ENCODE measurements around the gene PPP1R18. TPM values are rescaled to one million over a fixed set of nuclear protein-coding genes. Genes with fewer than 3 reads are reported as not detected.
A peak's percentile ranks its signal among the peaks of the same experiment; 100 is the strongest.
"Not testable (repeated sequence)": the region's sequence is repeated elsewhere in the genome, so short reads cannot be mapped to it uniquely, and the experiment has no call there.

Gene PPP1R18
- total RNA-seq, 1 donor from 2014 or later = 18.2 TPM

GRCh38 chr6:30722025-30722279 is 35.5 kb upstream of the PPP1R18 start:
- not testable (repeated sequence) for ATAC-seq; DNase-seq (ENCODE audit: missing footprints)
- intact Hi-C loops (cut with DNase I) = loop anchor here (1.0 to 10.0 kb wide), 3 partner anchors 43 to 237 kb away; partner anchors contain the start of genes GNL1, HLA-E and PRR3

GRCh38 chr6:30721198-30722024 is 35.0 kb upstream of the PPP1R18 start:
- DNase-seq (ENCODE audit: missing footprints) (peak; percentile 95), ATAC-seq (peak; percentile 78)
- intact Hi-C loops (cut with DNase I) = loop anchor here (1.0 to 10.0 kb wide), 5 partner anchors 21 to 237 kb away; partner anchors contain the start of genes FLOT1, GNL1, HLA-E and PRR3

DNA sequence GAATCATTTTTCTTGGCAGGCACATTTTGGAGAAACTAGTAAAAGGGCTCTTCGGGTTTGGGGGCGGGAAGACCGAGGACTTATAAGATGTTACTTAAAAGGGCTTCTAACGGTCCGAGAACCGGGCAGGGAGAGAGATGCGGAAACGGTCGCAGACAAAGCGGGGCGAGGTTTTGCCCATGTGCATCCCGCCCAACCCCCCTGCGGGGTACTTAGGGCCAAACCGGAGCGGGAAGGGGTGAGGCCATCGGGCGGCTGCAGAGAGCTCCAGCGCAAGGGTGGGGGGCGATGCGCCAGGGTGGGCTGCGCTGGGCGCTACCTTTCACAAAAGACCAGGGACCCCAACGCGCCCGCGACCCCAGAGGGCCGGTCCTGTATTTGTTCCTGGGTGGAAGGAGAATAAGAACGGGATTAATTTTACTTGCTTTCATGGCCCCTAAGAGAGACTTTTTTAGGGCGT is 34.3 kb upstream of the PPP1R18 start:
- intact Hi-C loops (cut with DNase I) = loop anchor here (1.0 to 10.0 kb wide), 5 partner anchors 22 to 236 kb away; partner anchors contain the start of genes FLOT1, GNL1, HLA-E and PPP1R18
- peak; percentile 11 for ATAC-seq

DNA sequence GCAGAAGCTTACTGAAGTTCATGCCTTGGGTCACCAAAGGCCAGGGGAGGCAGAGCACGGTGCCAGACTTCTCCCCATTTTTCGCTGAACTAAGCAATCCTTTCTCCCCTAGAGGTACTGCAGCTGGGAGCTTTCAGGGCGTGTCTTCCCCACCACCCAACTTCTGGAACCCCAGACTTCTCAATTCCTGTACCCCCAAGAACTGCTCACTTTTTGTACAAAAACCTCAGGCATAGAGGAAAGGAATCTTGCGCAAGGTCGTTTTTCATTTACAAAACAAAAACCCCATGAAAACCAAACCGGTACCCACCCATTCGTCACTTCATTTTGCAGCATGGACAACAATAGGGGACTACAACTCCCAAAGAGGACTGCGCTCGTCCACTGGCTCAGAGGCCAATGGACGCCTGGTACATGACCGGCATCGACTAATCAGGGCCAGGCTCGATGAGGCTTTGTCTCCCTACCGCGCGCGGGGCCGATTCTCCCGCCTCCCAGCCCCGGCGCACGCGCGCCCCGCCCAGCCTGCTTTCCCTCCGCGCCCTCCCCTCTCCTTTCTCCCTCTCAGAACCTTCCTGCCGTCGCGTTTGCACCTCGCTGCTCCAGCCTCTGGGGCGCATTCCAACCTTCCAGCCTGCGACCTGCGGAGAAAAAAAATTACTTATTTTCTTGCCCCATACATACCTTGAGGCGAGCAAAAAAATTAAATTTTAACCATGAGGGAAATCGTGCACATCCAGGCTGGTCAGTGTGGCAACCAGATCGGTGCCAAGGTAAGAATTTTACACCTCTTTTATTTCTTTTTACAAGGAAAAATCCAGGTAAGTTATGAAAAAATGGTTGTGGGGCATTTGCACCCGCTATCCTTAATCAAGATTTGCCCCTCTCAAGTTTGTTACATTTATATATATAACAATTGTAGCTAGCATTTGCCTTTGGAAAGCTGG is 33.6 kb upstream of the PPP1R18 start, which contains the start of gene TUBB:
Gene TUBB, plus strand, starts transcription at position 562 of the 947 bp plus-strand sequence. Its CDS starts 155 bp downstream, at position 717.
- DNase-seq (ENCODE audit: missing footprints) (peak; percentile 98), ATAC-seq (peak; percentile 80)
- intact Hi-C loops (cut with DNase I) = loop anchor here (1.0 to 10.0 kb wide), 6 partner anchors 23 to 235 kb away; partner anchors contain the start of genes FLOT1, GNL1, HLA-E and PPP1R18

More for the DNA sequence above, 34.3 kb upstream of the PPP1R18 start:
- peak; percentile 79 for DNase-seq (ENCODE audit: missing footprints)

DNA sequence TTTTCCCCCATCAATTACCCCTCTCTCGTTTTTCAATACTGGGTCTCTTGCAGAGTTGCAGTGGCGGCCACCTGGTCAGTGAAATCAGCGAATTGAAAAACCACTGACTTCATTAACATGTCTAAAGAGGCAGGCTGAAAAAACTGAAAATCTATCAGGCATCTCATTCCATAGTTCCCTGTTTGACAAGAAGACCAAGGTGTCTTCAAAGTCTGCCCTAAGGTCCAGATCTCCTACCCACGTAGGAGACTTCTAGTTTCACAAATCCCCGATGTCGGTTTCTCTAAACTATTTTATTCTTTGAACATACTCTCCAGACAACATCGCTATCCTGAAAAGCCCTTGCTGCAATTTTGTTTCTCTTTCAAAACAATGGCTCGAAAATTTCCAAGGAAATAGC is 32.9 kb upstream of the PPP1R18 start:
- ATAC-seq (no peak), DNase-seq (ENCODE audit: missing footprints) (no peak)
- intact Hi-C loops (cut with DNase I) = loop anchor here (1.0 kb wide), 1 partner anchor 103 kb away; no protein-coding TSS in a partner anchor

- not testable (repeated sequence) for ATAC-seq; DNase-seq (ENCODE audit: missing footprints)
- intact Hi-C loops (cut with DNase I) = loop anchor here (1.0 kb wide), 1 partner anchor 27 kb away; no protein-coding TSS in a partner anchor
These were observed 31.6 kb upstream of the PPP1R18 start for GRCh38 chr6:30717845-30718720.

GRCh38 chr6:30717129-30717844 is 30.8 kb upstream of the PPP1R18 start, which contains the start of gene MDC1:
TSS of gene MDC1 (minus strand) at chr6:30717281. CDS start at chr6:30715175, 2,106 bp downstream.
- ATAC-seq = peak; percentile 88
- DNase-seq (ENCODE audit: missing footprints) = peak; percentile 100
- intact Hi-C loops (cut with DNase I) = loop anchor here (1.0 kb wide), 1 partner anchor 26 kb away; no protein-coding TSS in a partner anchor

GRCh38 chr6:30716879-30717128 is 30.4 kb upstream of the PPP1R18 start:
- no peak for ATAC-seq
- no peak for DNase-seq (ENCODE audit: missing footprints)
- intact Hi-C loops (cut with DNase I) = loop anchor here (1.0 kb wide), 1 partner anchor 26 kb away; no protein-coding TSS in a partner anchor

GRCh38 chr6:30714263-30714662 is 27.8 kb upstream of the PPP1R18 start:
- DNase-seq (ENCODE audit: missing footprints) (no peak), ATAC-seq (no peak)
- intact Hi-C loops (cut with DNase I) = no loop called here

GRCh38 chr6:30712441-30712945 is 26.0 kb upstream of the PPP1R18 start:
- DNase-seq (ENCODE audit: missing footprints) (no peak), ATAC-seq (no peak)
- intact Hi-C loops (cut with DNase I) = no loop called here

GRCh38 chr6:30711758-30712380 is 25.4 kb upstream of the PPP1R18 start:
- DNase-seq (ENCODE audit: missing footprints) (no peak), ATAC-seq (no peak)
- intact Hi-C loops (cut with DNase I) = no loop called here

GRCh38 chr6:30709101-30709868 is 22.8 kb upstream of the PPP1R18 start:
- DNase-seq (ENCODE audit: missing footprints) (no peak), ATAC-seq (no peak)
- intact Hi-C loops (cut with DNase I) = no loop called here

DNA sequence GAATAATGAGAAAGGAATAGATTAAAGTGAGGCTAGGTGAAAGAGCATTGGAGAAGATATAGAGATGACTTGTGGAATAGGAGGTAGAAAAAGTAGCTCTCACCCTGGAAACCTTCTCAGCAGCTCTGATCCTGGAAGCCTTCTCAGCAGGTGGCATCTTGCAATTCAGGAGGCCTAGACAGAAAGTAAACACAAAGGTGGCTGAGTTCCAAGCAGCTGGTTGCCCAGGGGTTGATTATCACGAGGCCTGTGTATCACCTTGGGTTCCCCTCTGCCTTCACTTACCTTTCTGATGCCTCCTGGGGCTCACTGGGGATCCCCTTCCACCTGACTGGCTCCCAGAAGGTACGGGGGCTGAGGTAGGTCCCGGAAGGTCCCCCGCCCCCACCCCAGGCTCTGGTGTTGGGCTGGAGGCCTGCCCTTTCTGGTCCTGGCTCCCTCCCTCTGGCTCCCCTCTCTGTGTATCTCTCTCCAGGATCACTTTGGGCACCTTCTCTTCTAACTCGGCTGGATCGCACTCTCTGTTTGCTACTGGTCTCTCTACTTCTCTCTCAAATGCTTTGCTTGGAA is 20.9 kb upstream of the PPP1R18 start:
- ATAC-seq (no peak), DNase-seq (ENCODE audit: missing footprints) (no peak)
- intact Hi-C loops (cut with DNase I) = no loop called here

- ATAC-seq = peak; percentile 68
- DNase-seq (ENCODE audit: missing footprints) = no peak
- intact Hi-C loops (cut with DNase I) = no loop called here
These were observed 19.2 kb upstream of the PPP1R18 start for GRCh38 chr6:30705620-30706019.

DNA sequence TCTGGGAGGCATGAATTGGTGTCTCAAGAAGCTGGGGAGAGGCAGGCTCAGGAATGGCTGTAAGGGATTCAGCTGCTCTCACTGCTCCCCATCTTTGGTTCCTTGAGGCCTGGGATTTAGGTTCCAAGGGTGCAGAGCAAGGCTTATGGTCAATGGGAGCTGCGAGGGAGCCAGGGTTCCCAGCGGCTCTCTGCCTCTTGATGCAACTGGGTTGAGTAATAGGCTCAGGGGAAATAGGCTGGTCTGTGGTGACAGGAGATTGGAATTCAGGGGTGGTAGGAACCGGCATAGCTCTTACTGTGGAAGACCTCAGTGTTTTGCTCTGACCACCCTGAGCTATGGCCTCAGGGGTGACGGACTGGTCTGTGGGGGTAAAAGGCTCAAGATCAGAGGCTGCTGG is 17.4 kb upstream of the PPP1R18 start:
- ATAC-seq (no peak), DNase-seq (ENCODE audit: missing footprints) (no peak)
- intact Hi-C loops (cut with DNase I) = no loop called here

GRCh38 chr6:30703011-30703410 is 16.6 kb upstream of the PPP1R18 start:
- DNase-seq (ENCODE audit: missing footprints) (no peak), ATAC-seq (no peak)
- intact Hi-C loops (cut with DNase I) = no loop called here

Measured in Right ventricle myocardium inferior (tissue), 1 donor.